ENCODE data around the gene FOXP1.
"Not testable (repeated sequence)": the region's sequence is repeated elsewhere in the genome, so short reads cannot be mapped to it uniquely, and the experiment has no call there.

FOXP1 gene

DNA sequence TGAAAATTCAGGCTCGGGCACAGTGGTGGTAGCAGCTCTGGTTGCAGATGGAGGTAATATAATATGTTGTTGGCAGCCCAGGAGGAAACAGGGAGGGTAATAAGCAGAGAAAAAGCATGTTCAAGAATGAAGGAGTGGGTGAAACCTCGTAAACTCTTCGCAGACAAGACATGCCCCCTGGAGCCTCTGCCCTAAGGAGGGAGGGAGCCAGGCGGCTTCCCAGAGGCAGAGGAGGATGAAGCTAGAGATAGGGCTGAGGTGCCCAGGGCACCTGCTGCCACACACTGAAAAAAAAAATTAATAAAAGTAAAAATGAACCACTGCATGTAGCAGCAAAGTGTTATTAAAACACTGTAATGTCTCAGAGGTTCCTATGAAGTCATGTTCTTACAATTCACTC is 137.3 kb downstream of the FOXP1 start:
- DNase-seq: no peak

DNA sequence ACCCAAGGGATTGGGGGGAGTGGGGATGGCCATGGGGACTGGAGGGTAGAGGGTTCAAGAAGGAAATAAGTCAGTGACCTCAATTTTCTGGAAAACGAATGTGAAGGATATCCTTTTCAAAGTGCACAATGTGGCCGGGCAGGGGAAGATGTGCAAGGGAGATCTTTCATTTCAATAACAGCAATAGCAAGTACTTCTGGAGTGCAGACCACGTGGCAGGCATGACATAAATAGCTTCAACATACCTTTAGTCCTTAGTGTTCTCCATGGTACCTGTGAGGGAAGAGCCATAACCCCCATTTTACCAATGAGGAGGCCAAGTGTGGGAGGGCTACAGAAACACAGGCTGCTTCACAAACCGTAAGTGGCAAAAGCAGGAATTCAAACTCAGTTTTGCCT is 138.7 kb downstream of the FOXP1 start:
- DNase-seq: no peak

DNA sequence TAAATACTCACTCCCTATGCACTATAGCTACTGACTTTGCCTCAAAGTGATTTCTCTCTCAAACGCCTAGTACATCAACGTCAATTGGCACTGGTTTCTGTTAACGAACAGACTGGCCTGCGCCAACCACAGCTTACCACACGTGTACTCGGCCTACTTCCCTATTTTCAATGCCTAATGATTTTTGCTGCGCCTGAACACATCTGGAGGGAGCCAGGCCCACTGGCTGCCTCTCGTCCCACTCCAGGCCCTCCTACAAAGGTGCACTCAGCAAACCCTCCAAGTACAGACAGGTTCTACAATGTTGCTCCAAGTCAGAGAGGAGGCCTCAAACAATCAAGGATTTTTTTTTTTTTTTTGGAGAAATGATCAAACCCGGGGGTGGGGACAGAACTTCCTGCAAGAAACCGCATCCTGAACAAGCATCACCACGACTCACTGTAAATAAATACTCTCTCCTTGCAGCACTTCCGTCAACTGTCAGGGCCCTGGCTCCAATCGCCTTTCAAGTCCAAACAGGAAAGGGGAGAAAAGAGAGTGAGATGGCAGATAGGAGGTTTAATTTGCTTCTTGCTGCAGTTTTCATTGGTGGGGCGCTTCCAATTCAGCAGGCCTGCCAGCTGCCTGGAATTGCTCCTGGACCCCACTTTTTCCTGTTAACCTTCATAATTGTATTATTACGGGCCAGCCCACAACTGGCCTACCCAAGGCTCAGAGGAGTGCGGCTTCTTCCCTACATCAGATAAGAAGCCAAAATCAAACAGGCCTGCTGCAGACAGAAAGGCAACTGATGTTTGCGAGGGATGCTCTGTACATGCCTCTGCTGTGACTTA is 139.3 kb downstream of the FOXP1 start:
- DNase-seq: no peak

DNA sequence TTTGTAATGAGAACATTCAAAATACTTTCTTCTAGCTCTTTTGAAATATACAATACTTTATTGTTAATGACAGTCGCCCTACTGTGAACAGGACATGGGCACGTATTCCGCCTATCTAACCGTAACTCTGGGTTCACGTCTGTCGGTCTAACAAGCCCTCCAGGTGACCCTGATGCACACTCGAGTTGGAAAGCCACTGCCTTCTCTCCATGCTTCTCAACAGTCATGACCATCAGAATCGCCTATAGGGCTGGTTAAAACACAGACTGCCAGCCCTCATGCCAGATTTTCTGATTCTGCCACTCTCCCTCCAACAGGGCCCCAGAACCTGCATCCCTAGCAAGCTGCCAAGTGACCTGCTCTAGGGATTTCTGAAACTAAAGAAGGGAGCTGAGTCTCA is 140.2 kb downstream of the FOXP1 start:
- DNase-seq: no peak

DNA sequence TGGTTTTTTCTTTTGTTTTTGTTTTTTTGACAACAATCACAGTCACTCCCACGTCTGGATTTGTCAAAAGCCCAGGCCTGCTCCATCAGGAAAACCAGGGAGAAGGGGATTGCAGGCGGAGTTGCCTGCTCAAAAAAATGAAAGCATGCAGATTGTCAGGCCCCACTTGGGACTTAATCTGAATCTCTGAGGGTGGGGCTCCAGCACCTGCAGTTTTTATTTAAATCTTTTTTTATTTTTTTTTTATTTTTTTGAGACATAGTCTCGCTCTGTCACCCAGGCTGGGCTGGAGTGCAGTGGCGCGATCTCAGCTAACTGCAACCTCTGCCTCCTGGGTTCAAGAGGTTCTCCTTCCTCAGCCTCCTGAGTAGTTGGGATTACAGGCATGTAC is 140.9 kb downstream of the FOXP1 start:
- DNase-seq: no peak

DNA sequence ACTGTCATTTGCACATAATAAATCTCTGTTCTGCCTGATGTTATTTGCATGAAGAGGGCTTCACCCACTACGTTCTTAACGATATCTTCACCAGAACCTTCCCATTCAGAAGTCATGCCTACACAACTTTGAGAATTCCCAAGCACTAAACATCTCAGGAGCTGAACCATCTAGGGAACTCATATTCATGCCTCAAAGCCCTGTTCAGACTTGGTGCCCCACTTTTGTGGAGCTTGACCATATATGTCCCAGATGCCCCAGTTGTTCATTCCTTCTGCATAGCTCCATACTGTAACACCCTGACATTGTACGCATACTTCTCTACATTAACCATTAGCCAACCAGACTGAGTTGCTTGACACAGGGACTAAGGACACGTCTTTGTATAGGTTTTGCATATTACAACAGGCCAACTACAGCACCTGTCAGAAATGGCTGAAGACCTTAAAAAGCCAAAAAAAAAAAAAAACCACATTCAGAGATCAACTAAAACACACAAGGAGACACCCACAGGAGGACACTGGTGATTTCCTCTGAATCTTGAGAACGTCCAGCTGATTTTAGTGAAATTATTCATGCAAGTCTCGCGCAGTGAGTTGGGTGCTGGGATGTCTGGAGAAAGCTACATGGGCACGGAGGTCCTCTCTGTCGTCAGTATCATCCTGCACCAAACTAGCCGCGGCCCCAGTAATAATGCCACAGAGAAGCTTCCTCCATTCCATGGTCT is 141.4 kb downstream of the FOXP1 start:
- no peak for DNase-seq

DNA sequence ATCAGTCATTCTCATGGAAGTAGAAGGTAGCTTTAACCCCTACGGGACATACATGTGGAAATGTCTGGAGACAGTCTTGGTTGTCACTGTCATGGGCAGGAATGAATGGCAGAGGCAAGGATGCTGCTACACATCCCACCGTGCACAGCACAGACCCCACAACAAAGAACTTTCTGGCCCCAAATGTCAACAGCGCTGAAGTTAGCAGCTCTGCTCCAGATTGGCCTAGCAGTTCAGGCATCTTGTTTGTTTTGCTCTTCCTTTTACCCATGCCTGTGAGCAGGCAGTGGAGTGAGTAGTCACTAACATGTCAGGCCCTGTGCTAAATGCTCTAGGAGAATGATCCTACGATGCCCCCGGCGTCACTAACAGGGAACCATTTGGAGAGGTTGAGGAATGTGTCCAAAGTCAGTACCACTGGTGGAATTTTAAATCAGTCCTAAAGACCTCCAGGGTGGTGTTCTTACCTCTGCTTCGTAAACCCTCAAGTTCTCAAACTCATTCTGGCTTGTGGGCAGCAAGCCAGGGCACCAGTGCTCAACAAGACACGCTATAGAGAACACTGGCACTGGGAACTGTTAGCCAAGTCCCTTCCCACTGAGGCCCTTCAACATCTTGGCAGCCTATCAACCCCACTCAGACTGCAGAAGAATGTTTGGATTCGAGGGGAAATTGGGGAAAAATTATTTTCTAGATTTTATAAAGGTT is 142.2 kb downstream of the FOXP1 start:
- no peak for DNase-seq

DNA sequence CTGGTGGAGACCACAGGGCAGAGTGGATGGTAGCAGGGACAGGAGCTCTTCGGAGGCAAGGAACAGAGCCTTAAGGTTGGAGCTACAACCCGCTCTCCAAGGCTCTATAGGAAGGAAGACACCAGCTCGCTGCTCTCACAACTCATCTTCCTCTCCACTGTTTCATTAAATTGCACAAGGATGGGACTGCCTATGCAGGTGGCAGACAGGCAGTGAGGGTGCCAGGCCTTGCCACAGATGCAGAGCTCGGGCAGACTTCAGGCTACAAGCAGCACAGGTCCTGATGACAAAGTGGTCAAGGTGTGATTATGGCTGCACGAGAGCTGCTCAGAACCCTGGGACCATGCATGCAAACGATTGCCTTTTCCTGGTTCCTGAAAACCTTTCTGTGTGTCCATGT is 144.6 kb downstream of the FOXP1 start:
- no peak for DNase-seq

DNA sequence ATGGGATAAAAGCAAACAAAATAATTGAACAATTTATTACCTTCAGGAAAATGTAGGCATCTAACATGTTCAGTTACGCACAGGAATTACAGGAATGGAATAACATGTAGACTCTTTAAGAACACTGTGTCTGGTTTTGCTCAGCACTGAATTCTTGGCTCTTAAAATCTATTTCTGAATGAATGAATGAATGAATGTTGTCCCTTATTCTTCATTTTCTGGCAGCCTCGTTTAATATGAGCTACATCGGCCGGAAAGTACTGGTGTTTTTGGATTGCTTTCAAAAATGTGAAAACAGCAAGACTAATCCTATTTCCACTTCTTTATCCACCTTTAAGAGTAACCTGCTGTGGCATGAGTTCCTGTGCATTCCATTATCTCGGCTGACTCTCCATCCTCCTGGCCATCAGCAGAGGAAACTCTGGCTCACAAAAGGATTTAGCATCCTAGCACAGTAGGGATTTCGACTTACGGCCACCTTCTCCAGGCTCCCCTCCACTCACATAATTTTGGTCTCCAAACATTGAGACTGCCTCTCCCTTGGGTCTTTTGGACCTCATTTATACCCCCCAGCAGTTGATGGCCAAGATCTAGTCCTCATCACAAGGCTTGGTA is 145.3 kb downstream of the FOXP1 start:
- DNase-seq: no peak

DNA sequence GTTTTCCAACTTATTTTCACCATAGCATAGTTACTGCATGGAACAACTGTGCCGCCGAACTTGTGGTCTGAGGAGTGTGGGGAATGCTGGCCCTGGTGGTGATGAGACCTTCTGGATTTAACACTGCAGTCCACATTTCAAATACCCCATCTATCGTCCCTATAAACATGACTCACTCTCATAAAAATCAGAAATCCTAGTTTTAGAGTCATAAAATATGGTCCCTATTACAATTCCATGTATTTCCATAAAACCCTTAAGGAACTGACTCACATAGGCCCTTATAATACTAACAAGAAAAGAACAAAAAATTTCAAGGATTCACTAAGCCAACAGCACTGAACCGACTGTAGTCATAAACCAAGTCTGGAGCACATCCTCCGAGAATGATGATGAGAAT is 147.2 kb downstream of the FOXP1 start:
- no peak for DNase-seq

DNA sequence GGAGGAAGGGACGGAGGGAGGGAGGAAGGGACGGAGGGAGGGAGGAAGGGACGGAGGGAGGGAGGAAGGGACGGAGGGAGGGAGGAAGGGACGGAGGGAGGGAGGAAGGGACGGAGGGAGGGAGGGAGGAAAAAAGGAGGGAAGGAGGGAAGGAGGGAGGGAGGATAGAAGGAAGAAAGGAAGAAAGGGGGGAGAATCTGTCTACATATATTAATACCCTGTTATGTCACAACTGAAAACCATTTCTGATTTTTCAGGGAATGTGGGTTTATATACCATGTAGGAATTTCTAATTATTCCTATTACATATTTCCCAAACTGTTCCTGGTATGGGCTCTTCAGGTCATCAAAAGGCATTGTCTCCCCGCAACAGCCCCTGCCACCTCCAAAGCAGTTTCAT is 147.7 kb downstream of the FOXP1 start:
- DNase-seq: not testable (repeated sequence)

DNA sequence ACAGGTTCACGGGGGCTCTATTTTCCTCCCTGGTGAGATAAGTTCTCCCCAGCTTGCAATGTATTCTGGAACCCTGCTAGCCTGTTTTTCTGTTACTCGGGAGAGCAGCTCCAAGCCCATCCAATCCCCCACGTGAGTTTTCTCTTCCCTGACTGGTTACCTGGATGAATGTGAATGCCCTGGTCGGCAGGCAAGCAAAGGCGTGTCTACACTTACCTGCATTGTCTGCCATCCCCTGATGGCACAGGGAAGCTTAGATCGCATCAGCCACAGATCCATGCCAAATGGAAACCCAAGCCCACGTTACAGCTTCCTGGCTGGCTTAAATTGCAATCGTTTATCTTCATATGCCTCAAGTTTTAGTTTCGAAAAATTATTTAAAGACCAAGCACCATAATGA is 149.9 kb downstream of the FOXP1 start:
- DNase-seq: no peak

DNA sequence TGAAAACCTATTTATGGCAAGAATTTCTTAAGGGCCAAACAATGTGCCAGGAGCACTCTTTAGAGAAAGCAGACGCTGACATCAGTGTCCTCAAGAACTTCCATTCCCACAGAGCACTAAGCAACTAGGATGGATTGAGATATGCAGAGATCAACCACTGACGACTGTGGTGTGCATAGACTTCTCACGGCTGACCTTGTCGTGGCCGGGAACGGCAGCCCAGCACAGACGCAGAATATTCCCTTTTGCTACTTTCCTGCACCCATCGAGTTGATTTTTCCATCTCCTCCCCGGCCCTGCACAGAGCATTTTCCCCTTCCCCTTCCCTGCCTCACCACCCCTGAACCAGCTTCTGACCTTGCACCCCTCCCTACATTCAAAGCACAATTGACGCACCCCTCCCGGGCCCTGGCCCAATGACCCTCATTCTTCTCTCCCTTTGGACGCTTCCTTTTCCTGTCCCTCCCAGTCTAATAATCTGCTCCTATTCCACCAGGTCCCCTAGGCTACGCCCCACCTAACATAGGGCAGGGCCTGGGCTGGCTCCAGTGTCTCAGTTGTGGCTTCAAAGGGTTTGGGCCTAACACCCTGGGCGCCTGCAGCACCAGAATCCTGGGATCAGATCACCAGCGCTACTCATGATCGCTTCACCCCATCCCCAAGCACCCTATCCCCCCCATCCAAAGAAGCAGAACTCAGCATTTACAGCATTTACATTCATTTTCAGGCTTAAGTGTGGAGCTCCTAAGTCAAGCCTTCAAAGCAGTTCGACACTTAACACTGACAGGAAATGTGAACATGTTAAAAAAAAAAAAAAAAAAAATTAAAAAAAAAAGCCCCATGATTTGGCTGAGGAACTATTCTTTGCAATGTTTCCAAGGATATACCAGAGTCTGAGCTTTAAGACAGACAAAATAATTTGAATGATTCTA is 151.2 kb downstream of the FOXP1 start:
- DNase-seq: no peak

DNA sequence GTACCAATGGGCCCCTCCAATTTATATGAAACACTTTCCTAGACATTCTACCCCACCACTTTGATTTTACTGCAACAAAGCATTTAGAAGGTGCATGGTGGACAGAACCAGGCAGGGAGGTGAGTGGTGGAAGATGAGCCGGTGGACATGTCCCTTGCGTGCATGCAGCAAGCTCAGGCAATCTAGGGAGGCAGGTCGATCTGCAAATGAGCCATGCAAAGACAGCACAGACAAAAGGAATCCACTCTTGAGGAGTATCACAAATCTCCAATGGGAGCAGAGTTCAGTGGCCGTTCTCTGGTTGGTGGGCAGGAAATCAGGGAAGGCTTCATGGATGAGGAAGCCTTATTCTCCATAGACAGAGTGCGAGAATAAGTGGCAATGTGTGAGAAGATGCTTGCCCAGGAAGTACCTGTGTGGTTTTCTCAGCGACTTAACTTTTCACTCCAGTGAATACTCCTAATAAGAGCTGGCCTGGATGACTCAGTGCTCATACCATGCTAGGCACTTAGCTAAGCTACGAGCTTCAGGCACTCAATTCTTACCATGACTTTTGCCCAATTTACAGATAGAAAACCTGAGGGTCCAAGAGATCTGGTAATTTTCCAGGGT is 152.5 kb downstream of the FOXP1 start:
- no peak for DNase-seq

DNA sequence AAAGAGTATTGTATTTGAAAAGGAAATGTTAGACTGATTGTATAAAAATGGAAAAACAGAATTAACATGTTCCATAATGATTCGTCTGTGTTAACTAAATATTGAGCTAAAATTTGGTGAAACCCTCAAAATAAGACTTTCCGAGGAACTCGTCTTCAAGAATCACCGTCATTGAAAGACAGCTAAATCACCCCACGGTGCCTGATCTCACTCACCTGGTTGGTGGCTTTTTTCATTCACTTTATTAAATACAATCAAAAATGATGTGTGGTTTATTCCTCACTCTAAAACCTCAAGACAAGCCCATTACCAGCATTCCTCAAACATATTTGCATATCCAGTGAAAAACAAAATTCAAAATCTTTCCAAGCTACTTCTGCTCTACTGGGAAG is 153.9 kb downstream of the FOXP1 start:
- DNase-seq: no peak

DNA sequence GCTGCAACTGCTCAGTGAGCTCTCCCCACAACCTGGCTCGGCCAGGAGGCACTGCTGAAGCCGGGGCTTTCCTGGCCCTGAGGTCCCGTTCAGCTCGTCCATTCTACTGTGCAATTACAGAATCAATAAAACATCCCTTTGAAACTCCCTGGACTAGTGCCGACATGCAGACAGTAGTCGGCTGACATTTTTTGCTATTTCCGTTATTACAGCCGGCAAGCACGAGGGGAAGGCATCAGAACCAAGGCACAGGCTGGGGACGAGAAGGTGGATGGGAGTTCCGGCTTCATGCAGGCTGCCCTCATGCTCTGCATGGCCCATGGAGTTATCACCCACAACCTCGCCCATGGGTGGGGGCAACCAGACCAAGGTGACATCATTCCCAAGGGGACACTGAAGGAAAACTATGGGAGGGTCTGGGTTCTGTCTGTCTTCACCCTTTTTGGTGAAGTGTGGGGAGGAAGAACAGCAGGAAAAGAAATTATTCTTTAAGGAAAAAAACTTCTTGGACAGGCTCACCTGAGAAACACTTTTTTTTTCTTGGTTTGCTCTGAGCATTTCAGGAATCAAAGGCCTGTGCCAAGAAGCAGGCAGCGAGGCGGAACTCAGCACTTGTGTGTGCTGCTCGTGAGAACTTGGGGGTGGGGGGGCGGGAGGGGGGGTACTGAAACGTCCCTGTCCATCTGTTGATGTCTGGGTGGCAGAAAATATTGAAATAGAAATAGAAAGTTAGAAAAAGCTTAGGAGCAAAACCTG is 154.5 kb downstream of the FOXP1 start:
- no peak for DNase-seq

DNA sequence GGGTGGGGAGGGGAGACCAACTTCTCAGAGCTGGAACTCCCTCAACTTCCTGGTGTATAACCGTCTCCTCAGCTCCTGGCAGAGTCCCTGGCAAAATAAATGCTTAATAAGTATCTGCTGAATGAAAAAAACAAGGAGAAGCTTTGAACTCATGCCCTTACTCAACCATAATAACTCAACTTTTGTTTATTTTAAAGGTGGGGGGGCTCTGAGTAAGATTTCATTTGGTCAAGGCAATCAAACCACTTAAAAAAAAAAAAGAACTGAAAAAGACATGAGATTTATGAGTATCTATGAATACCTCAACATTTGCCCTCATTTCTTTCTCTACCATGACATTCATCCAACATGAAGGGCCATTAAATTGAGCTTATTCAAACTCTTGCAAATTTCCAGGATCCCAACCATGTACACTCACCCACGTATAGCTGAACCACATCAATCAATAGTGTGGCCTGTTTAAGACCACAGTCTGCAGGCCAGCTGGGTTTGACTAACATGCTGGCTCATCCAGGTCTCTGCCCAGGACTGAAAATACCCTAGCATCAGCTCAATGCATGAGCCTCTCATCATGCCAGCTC is 157.9 kb downstream of the FOXP1 start:
- no peak for DNase-seq

DNA sequence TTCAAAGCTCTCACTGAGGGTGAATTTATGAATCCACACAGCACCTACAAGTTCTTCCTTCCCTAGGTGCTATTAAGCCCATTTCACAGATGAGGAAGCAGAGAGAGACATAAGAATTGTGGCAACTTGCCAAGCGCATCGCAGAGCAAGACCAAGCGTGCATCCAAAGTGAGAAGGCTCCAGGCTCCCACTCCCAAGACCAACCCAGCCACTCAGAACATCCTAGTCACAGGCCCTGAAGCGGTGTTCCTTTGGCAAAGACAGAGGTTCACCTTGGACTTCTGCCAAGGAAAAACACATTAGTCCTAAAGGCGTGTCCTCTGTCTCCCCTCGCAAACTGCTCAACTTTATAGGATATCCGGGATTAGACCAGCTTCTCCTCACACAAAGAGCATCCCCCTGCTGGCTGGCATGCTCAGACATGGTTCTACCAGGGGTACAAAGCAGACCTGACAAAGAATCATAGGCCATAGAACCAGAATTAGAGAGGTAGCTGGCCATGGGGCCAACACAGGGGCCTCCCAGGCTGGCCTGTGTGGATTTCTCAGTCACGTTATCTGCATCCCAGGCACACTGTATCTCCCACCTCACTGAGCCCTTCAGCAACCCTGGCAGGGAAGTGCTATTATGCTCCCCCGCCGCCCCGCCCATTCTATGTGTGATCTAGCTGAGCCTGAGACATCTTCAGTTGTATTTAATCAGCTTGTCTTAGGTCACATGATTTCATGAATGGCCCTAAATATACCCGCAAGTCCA is 160.2 kb downstream of the FOXP1 start:
- DNase-seq: peak; percentile 91

DNA sequence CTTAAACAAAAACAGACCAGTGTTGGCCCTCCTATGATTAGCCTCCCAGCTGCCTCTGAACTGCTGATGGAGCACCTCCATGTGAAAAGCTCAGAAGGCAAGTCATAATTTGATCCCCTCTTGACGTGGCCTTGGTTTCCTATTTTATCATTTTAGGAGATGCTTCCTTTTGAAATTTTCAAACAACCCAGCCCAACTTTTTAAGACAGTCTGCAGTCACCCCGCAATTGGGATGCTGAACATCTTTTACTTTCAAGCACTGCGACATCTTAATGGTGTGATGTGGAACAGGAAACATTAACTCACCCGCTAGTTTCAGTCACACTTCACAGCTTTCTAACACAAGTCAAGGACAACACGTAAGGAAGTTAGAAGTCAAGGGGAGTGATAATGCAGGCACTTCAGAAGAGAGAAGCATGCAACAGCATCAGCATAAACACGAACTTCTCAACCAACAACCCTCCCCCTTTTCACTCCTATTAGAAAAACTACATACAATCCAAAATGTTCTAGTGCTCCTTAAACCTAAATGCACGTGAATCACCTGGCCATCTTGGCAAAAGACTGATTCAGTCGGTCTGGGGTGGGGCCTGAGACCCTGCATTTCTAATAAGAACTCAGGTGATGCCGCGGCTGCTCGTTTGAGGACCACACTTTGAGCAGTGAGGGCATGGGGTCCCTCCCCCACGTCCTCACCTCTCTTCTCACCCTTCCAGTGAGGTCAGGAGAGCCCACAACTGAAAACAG is 161.5 kb downstream of the FOXP1 start:
- no peak for DNase-seq
